Measurements from ENCODE around the gene THSD7A.

DNA sequence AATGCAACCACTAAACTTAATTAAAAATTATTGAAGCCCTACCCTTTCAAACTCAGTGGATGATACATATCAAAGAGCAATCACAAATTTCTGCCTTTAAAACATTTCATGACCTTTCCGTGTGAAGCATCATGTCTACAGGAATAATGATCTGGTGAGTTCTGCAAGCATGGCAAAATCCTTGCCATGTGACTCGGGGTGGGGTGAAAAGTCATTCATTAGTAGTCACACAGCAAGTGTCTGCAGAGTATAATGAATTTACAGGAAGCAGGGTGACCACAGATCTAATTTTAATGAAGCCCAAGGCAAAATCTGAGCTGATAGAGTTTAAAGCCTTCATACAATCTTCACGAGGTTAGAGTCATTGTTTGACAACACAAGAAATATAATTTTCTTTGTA lies 351.9 kb downstream of the THSD7A start:
- TF ChIP-seq EP300 (IDR thresholded peaks at IDR 0.05; ENCODE audit: borderline replicate concordance in 1 of 2, control insufficient read depth in 1 of 2, low read depth in 2 of 2, low read length in 2 of 2) (no peak), KAT2A (conservative IDR thresholded peaks at IDR 0.05; ENCODE audit: control insufficient read depth, low read depth, low read length) (no peak), SPI1 (IDR thresholded peaks at IDR 0.05; ENCODE audit: borderline replicate concordance, insufficient read depth, low read depth, low read length) (no peak), SIN3A (IDR thresholded peaks at IDR 0.05; ENCODE audit: low read depth, low read length) (no peak)
- TF ChIP-seq, protein P1, sequence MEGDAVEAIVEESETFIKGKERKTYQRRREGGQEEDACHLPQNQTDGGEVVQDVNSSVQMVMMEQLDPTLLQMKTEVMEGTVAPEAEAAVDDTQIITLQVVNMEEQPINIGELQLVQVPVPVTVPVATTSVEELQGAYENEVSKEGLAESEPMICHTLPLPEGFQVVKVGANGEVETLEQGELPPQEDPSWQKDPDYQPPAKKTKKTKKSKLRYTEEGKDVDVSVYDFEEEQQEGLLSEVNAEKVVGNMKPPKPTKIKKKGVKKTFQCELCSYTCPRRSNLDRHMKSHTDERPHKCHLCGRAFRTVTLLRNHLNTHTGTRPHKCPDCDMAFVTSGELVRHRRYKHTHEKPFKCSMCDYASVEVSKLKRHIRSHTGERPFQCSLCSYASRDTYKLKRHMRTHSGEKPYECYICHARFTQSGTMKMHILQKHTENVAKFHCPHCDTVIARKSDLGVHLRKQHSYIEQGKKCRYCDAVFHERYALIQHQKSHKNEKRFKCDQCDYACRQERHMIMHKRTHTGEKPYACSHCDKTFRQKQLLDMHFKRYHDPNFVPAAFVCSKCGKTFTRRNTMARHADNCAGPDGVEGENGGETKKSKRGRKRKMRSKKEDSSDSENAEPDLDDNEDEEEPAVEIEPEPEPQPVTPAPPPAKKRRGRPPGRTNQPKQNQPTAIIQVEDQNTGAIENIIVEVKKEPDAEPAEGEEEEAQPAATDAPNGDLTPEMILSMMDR (IDR thresholded peaks at IDR 0.05 in 2 of 3, conservative IDR thresholded peaks at IDR 0.05 in 1 of 3; ENCODE audit: control insufficient read depth in 2 of 3, extremely low read depth in 1 of 3, insufficient read depth in 1 of 3, low read depth in 3 of 3, low read length in 3 of 3): no peak
- TF ChIP-seq, protein P2, sequence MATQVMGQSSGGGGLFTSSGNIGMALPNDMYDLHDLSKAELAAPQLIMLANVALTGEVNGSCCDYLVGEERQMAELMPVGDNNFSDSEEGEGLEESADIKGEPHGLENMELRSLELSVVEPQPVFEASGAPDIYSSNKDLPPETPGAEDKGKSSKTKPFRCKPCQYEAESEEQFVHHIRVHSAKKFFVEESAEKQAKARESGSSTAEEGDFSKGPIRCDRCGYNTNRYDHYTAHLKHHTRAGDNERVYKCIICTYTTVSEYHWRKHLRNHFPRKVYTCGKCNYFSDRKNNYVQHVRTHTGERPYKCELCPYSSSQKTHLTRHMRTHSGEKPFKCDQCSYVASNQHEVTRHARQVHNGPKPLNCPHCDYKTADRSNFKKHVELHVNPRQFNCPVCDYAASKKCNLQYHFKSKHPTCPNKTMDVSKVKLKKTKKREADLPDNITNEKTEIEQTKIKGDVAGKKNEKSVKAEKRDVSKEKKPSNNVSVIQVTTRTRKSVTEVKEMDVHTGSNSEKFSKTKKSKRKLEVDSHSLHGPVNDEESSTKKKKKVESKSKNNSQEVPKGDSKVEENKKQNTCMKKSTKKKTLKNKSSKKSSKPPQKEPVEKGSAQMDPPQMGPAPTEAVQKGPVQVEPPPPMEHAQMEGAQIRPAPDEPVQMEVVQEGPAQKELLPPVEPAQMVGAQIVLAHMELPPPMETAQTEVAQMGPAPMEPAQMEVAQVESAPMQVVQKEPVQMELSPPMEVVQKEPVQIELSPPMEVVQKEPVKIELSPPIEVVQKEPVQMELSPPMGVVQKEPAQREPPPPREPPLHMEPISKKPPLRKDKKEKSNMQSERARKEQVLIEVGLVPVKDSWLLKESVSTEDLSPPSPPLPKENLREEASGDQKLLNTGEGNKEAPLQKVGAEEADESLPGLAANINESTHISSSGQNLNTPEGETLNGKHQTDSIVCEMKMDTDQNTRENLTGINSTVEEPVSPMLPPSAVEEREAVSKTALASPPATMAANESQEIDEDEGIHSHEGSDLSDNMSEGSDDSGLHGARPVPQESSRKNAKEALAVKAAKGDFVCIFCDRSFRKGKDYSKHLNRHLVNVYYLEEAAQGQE (IDR thresholded peaks at IDR 0.05; ENCODE audit: low read depth, low read length): no peak
- TF ChIP-seq, protein P3, sequence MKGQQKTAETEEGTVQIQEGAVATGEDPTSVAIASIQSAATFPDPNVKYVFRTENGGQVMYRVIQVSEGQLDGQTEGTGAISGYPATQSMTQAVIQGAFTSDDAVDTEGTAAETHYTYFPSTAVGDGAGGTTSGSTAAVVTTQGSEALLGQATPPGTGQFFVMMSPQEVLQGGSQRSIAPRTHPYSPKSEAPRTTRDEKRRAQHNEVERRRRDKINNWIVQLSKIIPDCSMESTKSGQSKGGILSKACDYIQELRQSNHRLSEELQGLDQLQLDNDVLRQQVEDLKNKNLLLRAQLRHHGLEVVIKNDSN (IDR thresholded peaks at IDR 0.05; ENCODE audit: borderline replicate concordance, extremely low read length, insufficient read depth, low read depth, low read length): no peak
